Peyer's patch (tissue), 4 donors: ENCODE results near the gene IDH3B.

Experiments
- POLR2A ChIP-seq, 2 donors: fragments of 450-650 bp; IDR thresholded peaks; one replicate each; pipeline ENCODE4 v1.5.1; 2017; ENCODE audit warnings: antibody characterized with exemption in 2 of 2, mild to moderate bottlenecking in 2 of 2, moderate library complexity in 2 of 2
- TF ChIP-seq, protein P1 (sequence below), 6 experiments: fragments of 450-650 bp in 4 of 6; fragments of 200-600 bp in 2 of 6; sonication (generic) in 1 of 6; IDR thresholded peaks; one replicate each; pipeline ENCODE4 v1.5.1; 2017 to 2019; ENCODE audit warnings: antibody characterized with exemption in 6 of 6, mild to moderate bottlenecking in 3 of 6, moderate library complexity in 1 of 6

DNA sequence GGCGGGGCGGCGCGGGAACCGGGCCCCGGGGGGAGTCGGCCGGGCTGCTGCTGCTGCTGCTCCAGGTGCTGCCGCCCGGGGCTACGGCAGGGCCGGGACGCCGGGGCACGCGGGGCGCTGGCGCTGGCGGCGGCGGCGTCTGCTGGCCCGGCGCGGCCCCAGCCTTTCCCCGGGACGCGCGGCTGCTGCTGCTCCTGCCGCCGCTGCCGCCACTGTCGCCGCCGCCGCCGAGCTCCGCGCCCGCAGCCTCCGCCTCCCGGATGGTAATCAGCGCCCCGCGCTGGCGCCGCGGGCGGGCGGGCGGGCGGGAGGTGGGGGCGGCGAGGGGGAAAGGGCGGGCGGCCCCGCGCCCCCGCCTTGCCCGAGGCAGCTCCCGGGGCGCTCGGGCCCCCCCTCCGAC, 28.9 kb upstream of the IDH3B start:
- no peak for TF ChIP-seq POLR2A (IDR thresholded peaks at IDR 0.05)
- TF ChIP-seq, protein P1, sequence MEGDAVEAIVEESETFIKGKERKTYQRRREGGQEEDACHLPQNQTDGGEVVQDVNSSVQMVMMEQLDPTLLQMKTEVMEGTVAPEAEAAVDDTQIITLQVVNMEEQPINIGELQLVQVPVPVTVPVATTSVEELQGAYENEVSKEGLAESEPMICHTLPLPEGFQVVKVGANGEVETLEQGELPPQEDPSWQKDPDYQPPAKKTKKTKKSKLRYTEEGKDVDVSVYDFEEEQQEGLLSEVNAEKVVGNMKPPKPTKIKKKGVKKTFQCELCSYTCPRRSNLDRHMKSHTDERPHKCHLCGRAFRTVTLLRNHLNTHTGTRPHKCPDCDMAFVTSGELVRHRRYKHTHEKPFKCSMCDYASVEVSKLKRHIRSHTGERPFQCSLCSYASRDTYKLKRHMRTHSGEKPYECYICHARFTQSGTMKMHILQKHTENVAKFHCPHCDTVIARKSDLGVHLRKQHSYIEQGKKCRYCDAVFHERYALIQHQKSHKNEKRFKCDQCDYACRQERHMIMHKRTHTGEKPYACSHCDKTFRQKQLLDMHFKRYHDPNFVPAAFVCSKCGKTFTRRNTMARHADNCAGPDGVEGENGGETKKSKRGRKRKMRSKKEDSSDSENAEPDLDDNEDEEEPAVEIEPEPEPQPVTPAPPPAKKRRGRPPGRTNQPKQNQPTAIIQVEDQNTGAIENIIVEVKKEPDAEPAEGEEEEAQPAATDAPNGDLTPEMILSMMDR (IDR thresholded peaks at IDR 0.05): no peak
